ENCODE data around the gene APEH.

Gene APEH

DNA sequence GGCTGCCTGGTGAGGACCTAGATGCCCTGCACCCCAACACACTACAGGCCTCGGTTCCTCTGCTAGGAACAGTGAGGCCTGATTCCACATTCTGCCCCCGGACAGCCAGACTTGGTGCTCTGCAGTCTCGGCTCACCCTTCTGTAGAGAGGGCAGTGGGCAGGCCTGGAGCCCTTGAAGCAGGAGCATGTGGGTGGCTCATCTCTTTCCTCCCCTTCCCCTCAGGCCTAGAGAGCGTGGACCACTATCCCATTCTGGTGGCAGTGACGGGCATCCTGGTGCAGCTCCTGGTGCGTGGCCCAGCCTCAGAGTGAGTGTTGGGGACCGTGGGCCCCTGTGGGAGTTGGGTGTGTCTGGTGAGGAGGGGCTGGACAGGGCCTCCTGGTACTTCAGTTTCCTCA, 42.0 kb downstream of the APEH start:
- no peak for DNase-seq

DNA sequence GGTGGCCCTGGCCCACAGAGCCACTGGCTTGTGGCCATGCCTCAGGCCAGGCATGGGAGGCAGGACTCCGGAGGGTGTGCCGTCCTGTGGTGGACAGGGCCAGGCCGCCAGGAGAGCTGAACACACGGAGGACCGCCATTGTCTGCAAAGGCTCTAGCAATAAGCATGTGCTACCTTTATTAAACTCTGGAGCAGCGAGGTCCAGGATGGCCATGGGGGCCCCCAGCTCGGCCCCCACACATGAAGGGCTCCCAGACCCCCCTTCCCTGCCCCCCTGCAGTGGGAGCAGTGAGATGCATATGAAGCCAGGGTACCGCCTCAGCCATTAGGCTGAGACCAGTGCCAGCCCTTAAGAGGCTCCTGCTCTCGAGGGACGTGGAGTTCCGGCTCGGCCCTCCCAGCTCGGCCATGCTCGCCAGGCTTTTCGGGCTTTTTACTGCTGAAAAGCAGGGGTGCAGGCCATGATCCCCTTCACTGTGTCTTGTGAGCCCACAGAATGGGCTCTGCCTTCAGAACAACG, 42.6 kb downstream of the APEH start:
- no peak for DNase-seq

DNA sequence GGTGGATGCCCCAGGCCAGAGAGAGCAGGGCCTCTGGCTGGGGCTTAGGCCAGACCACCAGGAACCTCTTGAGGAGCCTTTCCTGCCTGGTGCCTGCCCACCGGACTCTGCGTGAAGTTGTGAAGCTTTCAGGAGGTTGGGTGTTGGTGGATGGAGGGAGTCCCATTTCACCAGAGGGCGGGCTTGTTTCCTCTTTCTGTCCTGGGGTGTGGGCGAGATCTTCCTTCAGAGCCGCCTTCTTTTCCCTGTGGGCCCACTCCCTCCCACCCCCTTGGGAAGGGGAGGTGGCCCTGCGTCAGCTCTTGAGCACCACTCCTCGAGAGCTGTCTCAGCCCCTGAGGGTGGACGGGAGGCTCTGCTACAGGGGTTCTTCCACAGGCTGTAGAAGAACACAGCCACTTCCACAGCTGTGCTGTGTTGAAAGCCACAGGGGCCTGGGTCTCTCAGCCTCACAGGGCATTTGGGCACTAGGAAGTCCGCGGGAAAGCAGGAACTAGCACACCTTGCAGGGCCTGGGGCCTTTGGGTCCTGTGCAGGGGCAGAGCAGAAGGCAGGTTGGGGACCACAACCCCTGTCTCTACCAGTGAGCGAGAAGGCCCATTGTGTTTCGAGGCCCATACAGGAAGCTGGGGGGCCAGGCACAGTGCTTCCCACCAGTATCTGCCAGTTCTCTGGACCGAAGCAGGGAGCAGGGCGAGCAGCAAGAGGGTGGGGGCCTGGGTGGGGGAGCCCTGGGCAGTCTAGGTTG, 43.2 kb downstream of the APEH start:
- DNase-seq, result no peak

DNA sequence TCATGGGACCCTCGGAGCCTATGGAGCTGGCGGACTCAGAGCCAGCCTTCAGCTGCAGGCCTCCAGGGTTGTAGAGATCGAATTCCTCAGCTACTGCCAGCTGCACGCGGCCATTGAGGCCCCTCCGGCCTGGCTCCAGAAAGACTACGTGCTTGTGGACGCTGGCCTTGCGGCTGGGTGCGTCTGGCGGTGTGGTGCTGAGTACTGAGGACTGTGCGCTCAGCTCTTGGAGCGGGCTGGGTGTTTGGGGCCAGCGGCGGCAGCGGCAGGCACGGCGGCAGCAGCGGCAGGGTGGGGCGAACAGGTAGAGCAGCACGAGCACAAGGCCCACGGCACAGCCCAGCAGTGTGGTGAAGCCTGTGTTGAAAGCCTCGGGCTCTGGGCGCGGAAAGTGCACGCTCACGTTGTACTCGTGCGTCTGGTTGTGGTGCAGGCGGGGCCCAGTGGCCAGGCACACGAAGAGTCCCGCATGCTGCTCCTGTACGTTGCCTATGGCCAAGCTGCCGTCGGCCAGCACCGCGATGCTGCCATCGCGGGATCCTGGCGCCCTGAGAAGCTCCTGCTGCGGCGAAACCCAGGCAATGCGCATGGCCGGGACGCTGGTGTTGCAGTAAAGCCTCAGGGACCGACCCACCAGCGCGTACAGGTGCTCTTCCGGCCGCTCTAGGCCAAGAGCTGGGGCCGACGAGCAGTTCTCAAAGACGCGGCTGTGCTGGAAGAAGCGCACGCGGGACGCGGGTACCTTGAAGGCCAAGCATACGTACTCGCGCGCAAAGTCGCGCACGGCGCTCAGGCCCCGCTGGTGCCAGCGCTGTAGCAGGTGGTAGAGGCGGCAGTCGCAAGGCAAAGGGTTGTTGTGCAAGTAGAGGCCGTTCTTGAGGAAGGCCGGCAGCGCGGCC, 44.1 kb downstream of the APEH start:
- no peak for DNase-seq

DNA sequence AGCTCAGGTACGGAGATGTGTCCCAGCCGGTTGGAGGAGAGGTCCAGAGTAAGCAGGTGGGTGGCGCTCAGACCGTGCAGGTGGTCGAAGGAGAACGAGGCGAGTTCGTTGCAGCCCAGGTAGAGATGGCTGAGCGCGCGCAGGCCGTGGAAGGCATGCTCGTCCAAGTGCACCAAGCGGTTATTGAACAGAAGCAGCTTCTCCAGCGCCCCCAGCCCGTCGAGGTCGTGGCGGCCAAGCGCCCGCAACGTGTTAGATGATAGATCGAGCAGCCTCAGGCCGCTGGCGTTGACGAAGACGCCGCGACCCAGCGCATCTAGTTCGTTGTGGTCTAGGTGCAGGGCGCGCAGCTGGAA, 44.7 kb downstream of the APEH start:
- DNase-seq, result no peak

DNA sequence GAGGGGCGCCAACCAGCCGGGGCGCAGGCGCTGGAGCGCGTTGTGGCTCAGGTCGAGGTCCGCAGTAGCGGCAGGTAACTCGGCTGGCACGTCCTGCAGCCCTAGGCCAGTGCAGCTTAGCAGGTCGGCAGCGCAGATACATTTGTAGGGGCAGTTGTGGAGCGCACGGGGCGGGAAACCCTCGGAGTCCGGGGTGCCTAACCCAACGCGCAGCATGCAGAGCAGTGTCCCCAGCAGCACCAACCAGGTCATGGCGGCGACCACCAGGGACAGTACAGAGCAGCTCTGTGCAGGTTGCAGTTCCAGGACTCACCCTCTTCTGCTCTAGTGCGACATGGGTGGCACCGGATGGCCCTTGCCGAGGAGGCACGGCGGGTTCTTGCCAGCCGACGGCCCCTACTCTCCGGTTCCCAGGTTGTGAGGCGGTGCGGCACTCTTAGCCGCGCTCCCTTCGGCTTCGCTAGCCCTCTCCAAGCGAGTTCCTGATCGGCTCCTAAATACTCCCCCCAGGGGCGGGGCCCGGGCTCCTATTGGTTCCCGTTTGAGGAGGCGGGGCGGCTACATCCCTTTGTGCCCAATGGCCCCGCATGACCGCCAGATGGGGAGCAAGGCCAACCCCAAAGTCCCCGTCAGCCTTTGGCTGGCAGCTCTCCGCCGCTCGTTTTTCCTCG, 45.2 kb downstream of the APEH start, which contains the start of gene AMIGO3:
Gene AMIGO3, minus strand, starts transcription at position 471 of the 671 bp plus-strand sequence. Its CDS starts 219 bp downstream, at position 252.
- DNase-seq, result peak; percentile 100

DNA sequence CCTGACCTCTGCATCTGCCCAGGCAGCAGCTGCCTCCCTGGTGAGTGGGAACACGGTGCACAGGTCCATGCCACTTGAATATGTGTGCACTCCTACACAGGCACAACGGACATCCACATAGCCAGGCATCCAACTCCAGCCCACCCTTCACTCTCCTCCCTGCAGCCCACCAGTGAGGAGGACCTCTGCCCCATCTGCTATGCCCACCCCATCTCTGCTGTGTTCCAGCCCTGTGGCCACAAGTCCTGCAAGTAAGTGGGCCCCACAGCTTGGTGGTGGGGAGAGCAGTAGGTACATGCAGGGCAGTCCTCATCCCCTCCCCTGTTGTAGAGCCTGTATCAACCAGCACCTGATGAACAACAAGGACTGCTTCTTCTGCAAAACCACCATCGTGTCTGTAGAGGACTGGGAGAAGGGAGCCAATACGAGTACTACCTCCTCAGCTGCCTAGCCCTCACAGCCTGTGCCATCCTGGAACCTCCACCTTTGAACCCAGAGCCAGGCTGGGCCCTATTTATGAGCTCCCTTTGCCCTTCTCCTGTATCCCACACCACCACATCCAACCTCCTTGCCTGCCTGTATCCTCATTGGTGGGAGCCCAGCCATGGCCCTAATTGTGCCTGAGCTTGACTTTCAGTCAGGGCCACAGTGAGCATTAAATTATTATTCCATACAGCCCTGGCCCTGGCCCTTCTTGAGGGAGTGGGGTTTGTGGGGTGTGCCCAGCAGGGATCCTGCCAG, 46.9 kb downstream of the APEH start:
- no peak for DNase-seq

DNA sequence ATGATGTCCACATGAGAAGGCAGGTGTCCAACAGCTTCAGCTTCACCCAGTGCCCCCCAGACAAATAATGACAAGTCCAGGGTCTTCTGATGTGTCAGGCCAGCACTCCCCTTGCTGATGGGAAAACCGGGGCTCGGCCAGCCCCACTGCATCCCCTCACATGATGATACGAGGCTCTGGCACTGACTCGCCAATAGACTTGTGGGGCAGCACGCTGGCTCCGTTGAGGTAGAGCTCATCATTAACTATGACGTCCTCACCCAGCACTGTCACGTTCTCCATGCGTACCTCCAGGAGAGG, 47.4 kb downstream of the APEH start:
- no peak for DNase-seq

DNA sequence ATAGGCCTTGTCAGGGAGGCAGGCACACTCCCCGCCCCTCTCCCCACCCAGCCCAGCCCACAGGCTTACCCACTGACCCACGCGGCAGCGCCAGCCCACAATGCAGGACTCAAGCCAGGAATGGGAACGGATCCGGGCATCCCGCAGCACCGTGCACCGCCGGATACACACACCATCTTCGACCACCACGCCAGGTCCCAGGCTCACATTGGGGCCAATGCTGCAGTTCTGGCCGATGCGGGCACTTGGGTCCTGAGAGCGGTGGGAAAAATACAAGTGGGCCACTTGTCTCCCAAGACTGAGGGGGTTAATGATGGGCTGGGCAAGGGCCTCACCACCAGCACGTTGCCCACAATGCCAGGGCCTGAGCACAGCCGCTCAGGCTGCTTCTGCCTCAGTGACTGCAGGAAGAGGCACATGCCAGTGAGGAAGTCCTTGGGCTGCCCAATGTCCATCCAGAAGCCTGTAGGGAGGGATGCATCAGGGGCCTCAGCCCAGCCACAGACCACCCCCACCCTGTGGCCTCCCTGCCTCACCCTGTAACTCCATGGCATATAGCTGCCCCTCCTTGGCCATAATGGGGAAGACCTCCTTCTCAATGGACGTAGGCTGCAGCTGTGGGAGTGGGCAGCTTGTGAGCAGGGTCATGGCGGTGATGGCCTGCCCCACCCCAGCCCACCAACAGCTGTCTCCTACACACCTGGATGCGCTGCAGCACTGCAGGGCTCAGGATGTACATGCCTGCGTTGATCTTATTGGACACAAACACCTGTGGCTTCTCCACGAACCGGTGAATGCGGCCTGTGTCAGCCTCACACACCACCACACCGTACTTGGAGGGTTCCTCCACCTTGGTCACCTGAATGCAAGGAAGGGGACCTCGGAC, 48.0 kb downstream of the APEH start:
- no peak for DNase-seq

DNA sequence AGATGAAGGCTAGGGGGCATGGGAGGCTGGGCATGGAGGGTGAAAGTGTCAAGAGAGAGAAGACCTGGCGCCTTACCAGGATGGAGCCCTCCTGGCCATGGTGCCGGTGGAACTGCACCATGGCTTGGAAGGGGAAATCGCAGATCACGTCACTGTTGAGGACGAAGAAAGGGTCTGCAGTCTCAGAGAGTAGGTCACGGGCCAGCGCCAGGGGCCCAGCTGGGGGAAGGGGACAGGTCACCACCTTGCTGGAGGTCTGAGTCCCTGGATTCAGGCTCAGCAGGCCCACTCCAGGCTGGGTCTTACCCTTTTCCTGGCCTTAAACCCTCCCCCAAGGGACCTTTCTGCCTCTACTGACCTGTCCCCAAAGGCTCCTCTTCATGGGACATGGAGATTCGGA, 48.7 kb downstream of the APEH start:
- DNase-seq, result no peak

DNA sequence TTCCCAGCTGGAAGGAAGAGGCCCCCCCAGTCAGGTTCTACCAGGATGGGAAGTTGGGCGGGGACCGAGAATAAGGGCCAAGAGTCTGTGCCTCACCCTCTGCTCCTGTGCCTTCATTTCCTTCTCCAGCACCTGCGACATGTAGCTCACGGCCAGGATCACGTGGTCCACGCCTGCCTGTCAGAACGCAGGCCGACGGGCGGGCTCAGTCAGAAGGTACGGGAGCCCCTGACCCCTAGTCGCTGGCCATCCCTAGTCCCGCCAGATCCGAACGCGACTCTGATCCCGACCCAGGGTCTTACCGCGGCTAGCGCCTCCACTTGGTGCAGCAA, 49.1 kb downstream of the APEH start:
- DNase-seq, result no peak

DNA sequence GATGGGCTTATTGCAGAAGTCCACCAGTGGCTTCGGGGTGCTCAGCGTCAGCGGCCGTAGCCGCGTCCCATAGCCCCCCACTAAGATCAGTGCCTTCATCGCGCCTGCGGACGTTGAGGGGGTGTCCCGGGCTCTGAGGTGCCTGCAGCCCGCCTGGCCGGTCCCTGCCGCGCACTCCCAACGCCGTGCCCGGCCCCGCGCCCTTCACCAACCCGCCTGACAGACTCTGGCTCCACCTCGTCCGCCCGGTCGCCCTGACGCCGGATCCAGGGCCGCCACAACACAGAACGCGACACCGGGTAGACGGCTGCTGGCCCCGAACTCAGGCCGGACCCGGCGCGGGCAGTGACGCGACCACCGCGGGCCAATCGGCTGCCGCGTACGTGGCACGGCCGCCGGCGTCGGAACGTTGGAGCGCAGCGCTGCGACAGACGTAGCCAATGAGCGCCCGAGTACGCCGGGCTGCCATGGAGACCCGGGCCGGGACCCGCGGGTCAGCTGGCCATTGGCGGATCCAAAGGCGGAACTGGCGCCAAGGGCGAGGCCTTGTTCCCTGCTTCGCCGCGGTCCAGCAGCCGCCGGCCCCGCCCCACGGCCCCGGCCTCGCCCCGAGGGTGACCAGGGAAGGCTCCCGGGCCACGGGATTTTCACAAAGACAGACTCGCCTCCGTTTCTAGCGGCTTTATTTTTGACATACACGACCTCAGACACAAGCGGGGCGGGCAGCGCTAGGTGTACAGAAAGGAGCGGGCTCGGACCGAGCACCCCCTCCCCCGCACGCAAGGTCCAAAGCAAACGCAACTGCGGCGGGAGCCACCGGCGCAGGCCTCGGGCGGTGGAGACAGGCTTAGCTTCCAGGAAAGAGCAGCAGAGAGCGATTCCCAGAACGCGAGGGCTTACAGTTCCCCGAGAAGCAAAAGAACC, 49.7 kb downstream of the APEH start, which contains the start of gene GMPPB:
Gene GMPPB, minus strand, starts transcription at position 324 of the 924 bp plus-strand sequence. Its CDS starts 225 bp downstream, at position 99.
- peak; percentile 98 for DNase-seq

DNA sequence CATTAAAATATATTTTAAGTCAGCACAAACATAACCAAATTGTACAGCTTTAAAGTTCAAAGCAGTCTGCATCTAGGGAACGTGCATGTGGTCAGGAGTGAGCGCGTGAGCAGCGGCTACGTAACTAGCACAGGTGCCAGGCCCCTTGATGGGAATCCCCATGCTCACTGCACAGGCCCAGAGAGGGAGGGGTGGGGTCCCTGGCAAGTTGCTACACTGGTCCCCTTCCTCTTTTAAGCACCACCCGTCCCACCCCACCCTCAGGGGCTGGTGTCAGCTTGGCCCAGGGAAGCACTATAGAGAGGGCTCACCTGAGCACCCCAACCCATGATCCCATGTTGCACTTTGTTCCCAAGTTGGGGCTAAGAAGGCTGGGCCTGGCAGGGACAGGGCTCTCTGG, 50.4 kb downstream of the APEH start:
- DNase-seq, result no peak

DNA sequence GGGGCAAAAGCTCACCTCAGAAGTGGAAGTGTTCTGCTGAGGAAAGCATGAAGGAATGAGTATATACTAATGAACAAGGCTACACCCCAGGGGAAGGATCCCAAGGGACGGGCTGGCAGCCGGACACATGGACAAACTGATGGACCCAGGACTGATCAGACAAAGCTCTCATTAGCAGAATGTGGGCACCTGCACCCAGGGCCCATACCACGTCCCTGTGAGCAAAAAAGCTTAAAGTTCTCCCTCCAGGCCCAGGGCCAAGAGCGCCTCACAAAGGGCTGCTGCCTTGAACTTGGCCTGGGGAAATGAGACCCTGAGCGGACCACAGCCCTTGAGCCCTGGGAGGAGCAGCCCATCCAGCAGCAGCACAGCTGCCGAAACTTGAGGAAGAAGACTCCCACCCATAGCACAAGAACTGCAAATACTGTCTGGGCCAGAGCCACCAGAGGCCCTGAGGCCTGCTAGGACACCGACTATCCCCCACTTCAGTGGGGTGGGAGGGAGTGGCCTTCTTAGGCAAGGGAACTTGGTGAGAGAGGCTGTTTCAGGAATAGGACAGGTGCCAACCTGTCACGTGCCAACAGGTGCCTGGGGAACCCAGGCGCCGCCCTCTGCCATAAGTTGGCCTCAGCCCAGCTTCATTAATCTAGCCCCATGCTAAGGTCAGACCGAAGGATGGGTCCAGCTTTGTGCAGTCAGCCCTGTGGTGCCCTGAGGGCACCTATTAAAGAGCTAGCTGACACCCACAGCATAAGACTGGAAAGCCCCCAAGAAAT, 51.9 kb downstream of the APEH start:
- no peak for DNase-seq

DNA sequence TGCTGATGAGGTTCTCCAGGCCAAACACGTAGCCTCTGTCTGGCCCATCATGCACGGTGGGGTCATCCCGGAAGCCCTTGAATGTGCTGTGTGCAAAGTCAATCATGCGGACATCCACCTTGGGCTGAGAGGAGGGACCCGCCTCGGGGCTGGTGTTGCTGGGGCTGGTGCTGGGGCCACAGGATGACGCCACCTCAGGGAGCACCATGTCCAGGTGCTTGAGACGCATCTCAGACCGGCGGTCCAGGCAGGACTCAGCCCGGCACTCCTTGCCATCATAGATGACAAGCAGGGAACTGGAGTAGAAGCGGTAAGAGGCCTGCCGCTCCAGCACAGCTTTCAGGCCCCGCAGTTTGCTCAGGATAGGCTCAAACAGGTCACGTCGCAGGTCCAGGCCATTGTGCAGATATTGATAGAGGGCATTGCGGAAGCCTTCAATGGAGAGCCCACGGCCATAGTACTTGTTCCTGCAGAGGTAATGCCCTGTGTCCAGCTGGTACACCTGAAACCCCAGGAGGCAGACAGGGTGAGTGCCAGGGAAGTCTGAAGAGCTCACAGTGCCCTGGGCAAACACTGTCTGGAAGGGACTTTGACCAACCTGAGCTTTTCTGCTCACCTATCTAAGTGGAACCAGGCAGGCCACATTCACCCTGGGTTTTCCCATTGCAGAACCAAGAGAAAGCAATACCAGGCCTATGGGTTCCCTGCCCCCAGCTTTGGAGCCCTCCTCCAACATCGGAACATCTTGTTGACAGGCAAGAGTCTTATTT, 53.2 kb downstream of the APEH start:
- DNase-seq, result no peak

DNA sequence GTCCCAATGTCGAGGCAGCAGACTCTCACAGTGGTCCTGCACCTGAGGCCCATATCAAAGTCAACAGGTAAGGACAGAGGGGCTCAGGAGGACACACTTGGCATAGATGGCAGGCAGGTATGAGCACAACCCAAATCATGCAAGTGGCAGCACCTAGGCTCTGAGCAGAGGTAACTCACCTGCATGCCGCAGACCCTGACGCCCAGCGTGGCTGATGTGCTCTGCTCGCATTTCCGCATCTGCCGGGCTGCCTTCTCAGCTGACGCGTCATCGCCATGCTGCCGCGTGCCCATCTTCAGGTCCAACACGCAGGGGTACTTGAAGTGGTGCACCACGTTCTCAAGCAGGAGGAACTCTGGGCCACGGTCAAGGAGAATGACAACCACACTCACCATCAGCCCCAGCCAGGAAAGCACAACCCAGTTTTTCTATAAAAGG, 53.8 kb downstream of the APEH start:
- no peak for DNase-seq

DNA sequence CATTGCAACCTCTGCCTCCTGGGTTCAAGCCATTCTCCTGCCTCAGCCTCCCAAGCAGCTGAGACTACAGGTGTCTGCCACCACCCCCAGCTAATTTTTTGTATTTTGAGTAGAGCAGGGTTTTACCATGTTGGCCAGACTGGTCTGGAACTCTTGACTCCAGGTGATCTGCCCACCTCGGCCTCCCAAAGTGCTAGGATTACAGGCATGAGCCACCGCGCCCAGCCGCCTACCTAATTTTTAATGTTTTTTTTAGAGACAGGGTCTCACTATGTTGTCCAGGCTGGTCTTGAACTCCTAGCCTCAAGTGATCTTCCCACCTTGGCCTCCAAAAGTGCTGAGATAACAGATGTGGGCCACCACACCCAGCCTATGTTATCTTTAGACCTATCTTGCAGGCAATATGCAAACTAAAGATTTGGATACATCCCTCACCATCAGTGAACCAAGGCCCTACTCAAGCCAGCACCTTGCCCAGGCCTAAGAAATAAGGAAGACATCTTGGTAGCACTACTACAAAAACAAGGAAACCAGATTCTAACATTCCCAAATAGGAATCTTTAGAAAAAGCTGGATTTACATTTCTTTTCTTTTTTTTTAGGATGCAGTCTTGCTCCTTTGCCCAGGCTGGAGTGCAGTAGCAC, 55.9 kb downstream of the APEH start:
- no peak for DNase-seq

DNA sequence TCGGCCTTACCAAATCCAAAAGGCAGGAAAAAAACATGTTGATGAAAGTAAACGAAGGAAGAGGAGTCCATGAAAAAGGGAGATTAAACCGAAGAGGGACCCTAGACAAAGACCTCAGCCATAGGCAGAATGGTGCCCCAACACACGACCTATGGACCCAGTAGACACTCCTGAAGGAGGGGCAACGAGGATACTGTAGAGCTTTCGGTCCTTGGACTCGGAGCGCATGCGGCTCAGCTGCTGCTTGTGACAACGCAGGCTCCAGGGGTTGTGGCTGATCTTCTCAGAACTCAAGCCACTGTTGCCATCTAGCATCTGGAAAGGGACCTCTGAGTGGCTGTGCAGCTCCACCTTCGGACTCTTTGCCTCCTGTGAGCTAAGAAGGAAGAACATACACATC, 58.4 kb downstream of the APEH start:
- no peak for DNase-seq

Measured in 8988T (cell line).